SK-MEL-5 (cell line): ENCODE data around the gene PEX7. TPM values are rescaled to one million over a fixed set of nuclear protein-coding genes. Genes with fewer than 3 reads are reported as not detected.

Experiments used
- DNase-seq: peaks from one replicate; pipeline ENCODE4 v3.0.0-alpha.2; 2016; ENCODE audit warnings: low read depth, low spot score
- in situ Hi-C: cut with HindIII; loops from 2 replicates; pipeline ENCODE4 v1.10.0; 2016; ENCODE audit warnings: low sequenced_read_pairs, high pct_unique_total_duplicates, low pct_unique_long_range_greater_than_20kb
- polyA plus RNA-seq, 2 experiments: library from polyadenylated mRNA; depleted of rRNA; stranded (reverse); fragments of >200 nt; gene quantifications; 2 replicates each; pipeline ENCODE4 v1.2.3, GENCODE V29; 2015
- total RNA-seq: library from RNA; depleted of rRNA; stranded (reverse); fragments of >200 nt; shearing (Covaris generic); gene quantifications from 2 replicates; pipeline ENCODE4 v1.2.3, GENCODE V29; 2014; rRNA removed

The PEX7 gene, protein sequence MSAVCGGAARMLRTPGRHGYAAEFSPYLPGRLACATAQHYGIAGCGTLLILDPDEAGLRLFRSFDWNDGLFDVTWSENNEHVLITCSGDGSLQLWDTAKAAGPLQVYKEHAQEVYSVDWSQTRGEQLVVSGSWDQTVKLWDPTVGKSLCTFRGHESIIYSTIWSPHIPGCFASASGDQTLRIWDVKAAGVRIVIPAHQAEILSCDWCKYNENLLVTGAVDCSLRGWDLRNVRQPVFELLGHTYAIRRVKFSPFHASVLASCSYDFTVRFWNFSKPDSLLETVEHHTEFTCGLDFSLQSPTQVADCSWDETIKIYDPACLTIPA
- 9.6 and 11.1 TPM in 2 replicates for total RNA-seq
- 11.5 and 12.5 TPM in 2 replicates for polyA plus RNA-seq (2015; cell fraction: cytosol; rRNA removed)
- polyA plus RNA-seq (2015; cell fraction: nucleus; rRNA removed), result 2.4 and 3.6 TPM in 2 replicates

DNA sequence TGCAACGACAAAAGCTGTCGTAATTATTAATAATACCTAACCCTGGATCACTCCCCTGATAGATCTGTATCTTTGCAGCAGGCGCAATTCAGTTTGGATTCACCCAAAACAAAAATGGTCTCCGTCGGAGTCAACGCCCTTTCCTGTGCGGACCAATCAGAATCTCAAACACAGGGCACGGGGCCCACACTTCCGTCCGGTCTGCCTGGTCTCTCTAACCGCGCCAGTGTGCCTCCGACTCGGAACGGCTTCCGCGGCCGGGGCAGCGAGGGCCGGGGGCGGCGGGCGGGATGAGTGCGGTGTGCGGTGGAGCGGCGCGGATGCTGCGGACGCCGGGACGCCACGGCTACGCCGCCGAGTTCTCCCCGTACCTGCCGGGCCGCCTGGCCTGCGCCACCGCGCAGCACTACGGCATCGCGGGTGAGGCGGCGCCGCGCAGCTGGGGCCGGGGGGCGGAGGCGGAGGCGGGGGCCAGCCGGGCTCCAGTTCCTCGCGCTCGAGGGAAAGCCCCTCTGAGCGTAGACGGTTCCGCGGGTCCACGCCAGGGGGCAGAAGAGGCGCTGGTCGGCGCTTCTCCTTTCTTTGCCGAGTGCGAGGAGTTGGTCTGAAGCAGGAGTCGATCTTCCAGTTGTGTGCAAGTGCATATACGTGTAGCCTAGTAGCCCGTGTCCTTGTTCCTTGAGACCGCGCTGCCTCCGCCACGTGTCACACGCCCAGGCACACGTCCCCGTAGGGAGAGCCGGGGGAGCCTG, at the start of gene PEX7:
Gene PEX7, plus strand, starts transcription at position 217 of the 752 bp plus-strand sequence. Its CDS starts 74 bp downstream, at position 291.
- in situ Hi-C loops, result no loop called here
- peak; percentile 92 for DNase-seq

DNA sequence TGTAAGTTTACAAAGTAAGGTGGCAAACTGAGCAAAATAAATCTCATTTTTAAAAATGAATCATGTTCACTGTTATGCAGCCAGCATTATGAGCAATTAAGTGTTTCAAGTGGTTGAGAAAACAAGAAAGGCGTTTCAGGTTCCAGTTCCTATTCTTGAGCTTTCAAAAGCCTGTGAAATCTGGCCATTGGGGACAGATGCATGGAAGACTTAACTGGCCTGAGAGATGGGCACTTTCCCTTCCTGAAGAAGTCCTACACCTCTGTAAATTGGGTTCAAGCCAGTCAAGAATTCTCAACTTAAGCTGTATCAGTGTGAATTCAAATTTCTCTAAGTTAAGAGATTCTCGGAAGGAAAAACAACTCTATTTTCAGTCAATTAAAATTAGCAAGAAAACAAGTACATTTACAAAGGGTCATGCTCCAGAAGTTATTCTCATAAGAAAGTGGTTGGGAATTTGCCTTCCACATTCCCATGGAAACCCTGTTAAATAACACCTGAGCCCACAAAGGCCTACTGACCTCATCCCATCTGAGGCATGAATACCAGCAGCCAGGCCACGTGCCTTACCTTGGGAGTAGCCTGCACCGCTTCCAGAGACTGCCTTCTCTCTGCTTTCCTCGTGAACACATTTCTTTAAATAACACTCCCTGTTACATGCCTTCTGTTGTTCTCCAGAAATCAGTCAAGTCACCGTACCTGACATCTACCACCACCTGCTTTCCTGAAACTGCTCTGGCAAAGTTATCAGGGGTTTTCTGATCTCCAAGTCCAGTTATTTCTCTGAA, 49.5 kb upstream of the PEX7 start:
- in situ Hi-C loops, result no loop called here
- DNase-seq, result no peak

DNA sequence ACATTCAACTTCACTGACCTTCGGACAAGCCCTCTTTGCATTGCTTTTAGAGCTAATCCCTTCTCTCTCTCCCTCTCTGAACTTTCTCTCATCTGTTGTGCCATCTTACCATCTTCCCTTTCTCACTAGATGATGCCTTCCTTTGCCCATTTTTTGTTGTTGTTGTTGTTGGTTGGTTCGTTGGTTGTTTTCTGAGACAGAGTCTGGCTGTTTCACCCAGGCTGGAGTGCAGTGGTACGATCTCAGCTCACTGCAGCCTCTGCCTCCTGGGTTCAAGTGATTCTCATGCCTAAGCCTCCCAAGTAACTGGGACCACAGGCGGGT, 49.0 kb upstream of the PEX7 start:
- in situ Hi-C loops, result no loop called here

GRCh38 chr6:136774228-136775041, 48.0 kb upstream of the PEX7 start:
- in situ Hi-C loops, result no loop called here

More for the DNA sequence above, 49.0 kb upstream of the PEX7 start:
- DNase-seq, result no peak

GRCh38 chr6:136775081-136775480, 47.3 kb upstream of the PEX7 start:
- no peak for DNase-seq
- in situ Hi-C loops, result no loop called here

More at GRCh38 chr6:136774228-136775041, 48.0 kb upstream of the PEX7 start:
- no peak for DNase-seq

GRCh38 chr6:136775548-136775947, 46.8 kb upstream of the PEX7 start:
- in situ Hi-C loops, result no loop called here
- DNase-seq, result no peak

DNA sequence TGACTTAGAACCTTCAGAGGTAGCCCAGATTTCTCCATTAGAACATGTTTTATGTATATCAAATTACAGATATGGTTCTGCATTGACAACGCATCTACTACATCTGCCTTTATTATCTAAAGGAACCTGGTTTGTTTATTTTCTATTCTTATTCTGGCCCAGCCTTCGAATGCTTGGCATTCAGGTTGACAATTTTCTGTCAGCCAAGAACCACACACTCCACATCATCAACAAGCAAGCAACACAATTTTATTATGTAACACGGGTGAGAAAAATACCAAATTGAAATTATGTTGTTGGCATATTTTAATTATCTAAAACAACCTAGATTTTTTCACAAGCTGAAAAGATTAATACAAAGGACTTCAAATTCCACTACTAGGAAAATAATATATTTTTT, 44.7 kb upstream of the PEX7 start:
- in situ Hi-C loops, result no loop called here
- no peak for DNase-seq

DNA sequence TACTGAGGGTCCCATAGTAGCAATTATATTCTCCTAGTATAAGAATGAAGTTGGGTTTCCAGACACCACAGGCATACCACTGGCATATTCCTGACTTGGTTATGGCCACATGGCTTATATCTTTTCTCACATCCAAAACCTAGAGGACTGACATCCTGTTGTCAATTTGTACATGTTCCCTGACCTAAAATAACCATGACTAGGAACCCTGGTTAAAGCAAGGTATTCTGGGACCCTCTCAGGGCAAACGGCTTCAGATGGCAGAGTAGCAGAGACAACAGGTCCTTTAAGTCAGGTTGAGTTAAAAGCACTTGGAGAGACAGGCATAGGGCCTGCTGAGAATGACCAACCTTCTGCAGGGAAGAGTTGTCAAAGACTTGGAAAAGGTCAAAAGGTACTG, 42.7 kb upstream of the PEX7 start:
- in situ Hi-C loops, result no loop called here
- no peak for DNase-seq

DNA sequence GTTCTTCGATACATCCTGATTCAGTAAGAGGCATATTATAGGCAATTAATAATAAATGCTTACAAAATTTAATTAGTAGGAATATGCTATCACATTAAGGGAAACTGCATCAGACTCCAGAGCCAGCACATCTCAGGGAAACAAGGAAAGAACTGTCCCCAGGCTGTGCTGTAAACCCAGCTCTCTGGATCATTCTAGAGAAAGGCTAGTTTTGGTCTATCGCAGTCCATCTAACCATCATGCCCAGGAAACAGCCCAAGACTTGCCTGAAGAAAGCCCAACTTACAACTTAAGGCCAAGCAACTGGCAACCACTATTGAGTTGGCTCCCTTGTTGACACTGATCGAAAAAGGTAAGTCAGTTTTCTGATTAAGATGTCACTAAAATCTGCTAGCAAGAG, 41.4 kb upstream of the PEX7 start:
- in situ Hi-C loops, result no loop called here
- DNase-seq, result no peak

GRCh38 chr6:136782021-136782770, 40.2 kb upstream of the PEX7 start:
- in situ Hi-C loops, result no loop called here
- DNase-seq, result no peak

- in situ Hi-C loops, result no loop called here
These were observed 39.4 kb upstream of the PEX7 start for GRCh38 chr6:136783021-136783420.

DNA sequence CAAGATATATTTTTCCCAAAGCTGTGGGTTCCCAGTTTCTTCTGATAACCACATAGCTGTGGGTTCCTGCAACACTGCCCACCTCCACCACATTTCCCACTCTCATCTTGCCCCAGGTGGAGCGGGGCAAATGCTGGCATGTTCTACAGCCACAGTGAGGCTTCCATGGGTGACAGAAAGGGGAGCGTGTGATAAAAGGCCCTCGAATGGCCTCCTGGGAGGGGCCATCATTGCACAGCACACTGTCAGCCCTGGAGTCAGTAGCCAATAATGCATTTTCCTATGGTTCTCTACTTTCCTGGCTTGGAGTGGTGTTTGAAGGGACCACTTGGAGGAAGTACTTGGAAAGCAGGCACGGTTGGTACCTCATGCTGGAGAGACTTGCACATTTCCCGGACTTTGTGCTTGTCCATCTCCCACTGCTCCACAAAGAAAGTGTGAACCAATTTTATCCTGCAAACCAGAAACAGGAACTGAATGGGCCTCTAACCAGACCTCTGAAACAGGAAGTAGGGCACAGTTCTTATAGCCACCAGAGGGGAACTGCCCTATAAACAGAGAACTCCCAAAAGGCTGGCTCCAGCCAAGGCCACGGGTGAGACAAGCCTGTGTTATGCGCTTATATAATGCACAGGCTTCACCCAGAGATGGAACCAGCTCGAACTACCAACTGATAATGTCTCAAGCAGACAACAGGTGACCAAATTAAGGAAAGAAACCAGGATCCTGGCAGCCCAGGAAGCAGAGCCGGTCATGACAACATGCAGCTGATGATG, 38.7 kb upstream of the PEX7 start:
- no peak for DNase-seq
- in situ Hi-C loops, result no loop called here

More at GRCh38 chr6:136783021-136783420, 39.4 kb upstream of the PEX7 start:
- no peak for DNase-seq

DNA sequence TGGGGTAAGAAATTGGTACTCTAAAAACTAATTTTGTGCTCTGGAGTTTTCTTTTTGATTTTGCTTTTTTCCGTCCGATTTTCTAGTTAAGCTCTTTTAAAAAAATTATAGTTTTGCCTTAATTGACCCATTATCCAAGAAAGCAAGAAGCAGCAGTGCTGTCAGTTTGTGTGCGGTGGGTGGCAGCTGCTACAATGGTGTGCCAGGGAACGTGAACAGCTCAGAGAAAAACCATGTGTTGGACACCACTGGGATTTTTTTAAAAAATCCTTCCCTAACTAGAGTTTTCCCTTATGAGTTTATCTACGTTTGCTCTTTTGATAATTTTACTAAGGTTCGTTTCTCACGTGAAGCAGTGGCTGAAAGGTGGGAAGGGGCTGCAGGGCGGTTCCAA, 38.1 kb upstream of the PEX7 start:
- in situ Hi-C loops, result no loop called here
- DNase-seq, result no peak

GRCh38 chr6:136784910-136785746, 37.3 kb upstream of the PEX7 start:
- no peak for DNase-seq
- in situ Hi-C loops, result no loop called here

DNA sequence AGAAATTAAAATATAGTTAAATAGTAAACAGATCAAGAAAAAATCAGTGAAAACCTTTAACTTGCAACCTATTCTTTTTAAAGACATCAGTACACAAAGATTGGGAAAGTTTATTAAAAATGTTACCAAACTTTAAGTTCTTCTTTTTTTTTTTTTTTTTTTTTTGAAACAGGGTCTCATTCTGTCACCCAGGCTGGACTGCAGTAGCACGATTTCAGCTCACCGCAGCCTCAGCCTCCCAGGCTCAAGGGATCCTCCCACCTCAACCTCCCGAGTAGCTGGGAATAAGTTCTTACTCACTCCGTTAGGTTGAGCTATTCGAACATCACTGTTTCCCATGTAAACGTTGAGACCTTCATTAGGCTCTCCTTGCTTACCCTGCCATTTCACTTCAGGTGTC, 35.7 kb upstream of the PEX7 start:
- DNase-seq, result no peak
- in situ Hi-C loops, result no loop called here
